Epidermal melanocyte (primary cell): Measurements from ENCODE around the gene CCDC54.

Source experiments
- DNase-seq: peaks from one replicate; pipeline ENCODE4 v3.0.0; 2011; ENCODE audit warnings: low spot score; ENCODE audit not compliant: insufficient read length

CCDC54 gene

GRCh38 chr3:107392549-107393165, 15.4 kb downstream of the CCDC54 start:
- no peak for DNase-seq

GRCh38 chr3:107394502-107394901, 17.3 kb downstream of the CCDC54 start:
- no peak for DNase-seq

GRCh38 chr3:107395066-107395465, 17.8 kb downstream of the CCDC54 start:
- no peak for DNase-seq

GRCh38 chr3:107401301-107401700, 24.1 kb downstream of the CCDC54 start:
- no peak for DNase-seq

GRCh38 chr3:107402214-107402613, 25.0 kb downstream of the CCDC54 start:
- DNase-seq, result no peak

- peak; percentile 68 for DNase-seq
Measured at GRCh38 chr3:107404727-107405469, 27.7 kb downstream of the CCDC54 start.

GRCh38 chr3:107407355-107407754, 30.1 kb downstream of the CCDC54 start:
- no peak for DNase-seq

GRCh38 chr3:107408513-107408912, 31.3 kb downstream of the CCDC54 start:
- DNase-seq, result no peak

GRCh38 chr3:107409365-107409764, 32.1 kb downstream of the CCDC54 start:
- DNase-seq, result no peak

- DNase-seq, result no peak
Measured at GRCh38 chr3:107410606-107411005, 33.4 kb downstream of the CCDC54 start.

- DNase-seq, result no peak
Measured at GRCh38 chr3:107411056-107411455, 33.8 kb downstream of the CCDC54 start.

- DNase-seq, result no peak
Measured at GRCh38 chr3:107411779-107412178, 34.5 kb downstream of the CCDC54 start.

GRCh38 chr3:107412376-107412775, 35.1 kb downstream of the CCDC54 start:
- DNase-seq, result no peak

- no peak for DNase-seq
Measured at GRCh38 chr3:107413264-107413663, 36.0 kb downstream of the CCDC54 start.

- DNase-seq, result no peak
Measured at GRCh38 chr3:107414325-107414964, 37.2 kb downstream of the CCDC54 start.

- no peak for DNase-seq
Measured at GRCh38 chr3:107416138-107416537, 38.9 kb downstream of the CCDC54 start.

- no peak for DNase-seq
Measured at GRCh38 chr3:107416886-107417285, 39.6 kb downstream of the CCDC54 start.

GRCh38 chr3:107421170-107421792, 44.0 kb downstream of the CCDC54 start:
- peak; percentile 33 for DNase-seq

- DNase-seq, result no peak
Measured at GRCh38 chr3:107421881-107422280, 44.6 kb downstream of the CCDC54 start.

GRCh38 chr3:107425033-107425432, 47.8 kb downstream of the CCDC54 start:
- no peak for DNase-seq

GRCh38 chr3:107426223-107426622, 49.0 kb downstream of the CCDC54 start:
- no peak for DNase-seq
